ENCODE results near the gene CUL1.

The CUL1 gene

DNA sequence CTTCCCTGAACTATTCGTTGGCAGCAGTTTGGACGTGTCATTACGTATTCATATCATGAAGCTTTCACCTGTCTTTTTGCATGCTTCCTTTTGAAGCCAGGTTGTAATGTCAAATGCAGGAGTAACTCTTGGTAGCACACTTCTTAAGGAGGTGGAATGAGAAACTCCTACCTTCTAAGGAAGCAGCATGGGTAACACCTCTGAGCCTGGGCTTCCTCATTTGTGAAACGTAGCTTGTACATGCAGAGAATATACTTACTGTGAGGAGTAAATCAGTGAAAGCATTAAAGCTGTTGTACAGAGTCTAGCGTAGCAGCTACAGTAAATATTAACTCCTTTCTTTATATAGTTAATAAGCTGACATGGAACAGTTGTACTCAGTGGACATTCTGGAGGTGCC lies 21.1 kb downstream of the CUL1 start:
- no peak overlapping the region for H3K4me2 ChIP-seq (ENCODE audit: low read length)
- TF ChIP-seq, protein P1, sequence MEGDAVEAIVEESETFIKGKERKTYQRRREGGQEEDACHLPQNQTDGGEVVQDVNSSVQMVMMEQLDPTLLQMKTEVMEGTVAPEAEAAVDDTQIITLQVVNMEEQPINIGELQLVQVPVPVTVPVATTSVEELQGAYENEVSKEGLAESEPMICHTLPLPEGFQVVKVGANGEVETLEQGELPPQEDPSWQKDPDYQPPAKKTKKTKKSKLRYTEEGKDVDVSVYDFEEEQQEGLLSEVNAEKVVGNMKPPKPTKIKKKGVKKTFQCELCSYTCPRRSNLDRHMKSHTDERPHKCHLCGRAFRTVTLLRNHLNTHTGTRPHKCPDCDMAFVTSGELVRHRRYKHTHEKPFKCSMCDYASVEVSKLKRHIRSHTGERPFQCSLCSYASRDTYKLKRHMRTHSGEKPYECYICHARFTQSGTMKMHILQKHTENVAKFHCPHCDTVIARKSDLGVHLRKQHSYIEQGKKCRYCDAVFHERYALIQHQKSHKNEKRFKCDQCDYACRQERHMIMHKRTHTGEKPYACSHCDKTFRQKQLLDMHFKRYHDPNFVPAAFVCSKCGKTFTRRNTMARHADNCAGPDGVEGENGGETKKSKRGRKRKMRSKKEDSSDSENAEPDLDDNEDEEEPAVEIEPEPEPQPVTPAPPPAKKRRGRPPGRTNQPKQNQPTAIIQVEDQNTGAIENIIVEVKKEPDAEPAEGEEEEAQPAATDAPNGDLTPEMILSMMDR (IDR thresholded peaks at IDR 0.05), result no peak
- peaks cover 35% of the 10 kb centered on the region for H3K4me1 ChIP-seq
- H3K9me3 ChIP-seq (ENCODE audit: control insufficient read depth, low read length), result no peaks in the 10 kb centered on the region
- H3K9ac ChIP-seq, result no peak overlapping the region
- H3K27me3 ChIP-seq (ENCODE audit: control insufficient read depth, insufficient read depth, low read length), result no peaks in the 10 kb centered on the region
- no peak overlapping the region for H2AFZ ChIP-seq
- H3K27ac ChIP-seq, result no peak overlapping the region
- peaks cover 83% of the 10 kb centered on the region for H3K79me2 ChIP-seq
- H3K4me3 ChIP-seq (ENCODE audit: low read depth, low read length), result no peak overlapping the region
- H3K36me3 ChIP-seq (ENCODE audit: control insufficient read depth, insufficient read depth, low read length), result no peaks in the 10 kb centered on the region

- no peaks in the 10 kb centered on the region for H3K36me3 ChIP-seq (ENCODE audit: control insufficient read depth, insufficient read depth, low read length)
- H3K9ac ChIP-seq, result no peak overlapping the region
- no peak overlapping the region for H3K27ac ChIP-seq
- no peak overlapping the region for H3K4me3 ChIP-seq (ENCODE audit: low read depth, low read length)
- no peak overlapping the region for H3K4me2 ChIP-seq (ENCODE audit: low read length)
- TF ChIP-seq, protein P1 (IDR thresholded peaks at IDR 0.05), result no peak
- no peaks in the 10 kb centered on the region for H3K9me3 ChIP-seq (ENCODE audit: control insufficient read depth, low read length)
- peaks cover 35% of the 10 kb centered on the region for H3K4me1 ChIP-seq
- no peak overlapping the region for H2AFZ ChIP-seq
- no peaks in the 10 kb centered on the region for H3K27me3 ChIP-seq (ENCODE audit: control insufficient read depth, insufficient read depth, low read length)
- H3K79me2 ChIP-seq, result peaks cover 83% of the 10 kb centered on the region
Observed at GRCh38 chr7:148720472-148720871, 21.8 kb downstream of the CUL1 start.

GRCh38 chr7:148721390-148721789 lies 22.7 kb downstream of the CUL1 start:
- Histone ChIP-seq H3K27me3 (ENCODE audit: control insufficient read depth, insufficient read depth, low read length) (no peaks in the 10 kb centered on the region), H3K27ac (no peak overlapping the region), H3K9ac (no peak overlapping the region), H3K4me3 (ENCODE audit: low read depth, low read length) (no peak overlapping the region), H3K36me3 (ENCODE audit: control insufficient read depth, insufficient read depth, low read length) (no peaks in the 10 kb centered on the region), H3K9me3 (ENCODE audit: control insufficient read depth, low read length) (no peaks in the 10 kb centered on the region), H3K4me2 (ENCODE audit: low read length) (no peak overlapping the region), H3K79me2 (peaks cover 80% of the 10 kb centered on the region), H2AFZ (no peak overlapping the region), H3K4me1 (peaks cover 34% of the 10 kb centered on the region)
- TF ChIP-seq, protein P1 (IDR thresholded peaks at IDR 0.05), result no peak

DNA sequence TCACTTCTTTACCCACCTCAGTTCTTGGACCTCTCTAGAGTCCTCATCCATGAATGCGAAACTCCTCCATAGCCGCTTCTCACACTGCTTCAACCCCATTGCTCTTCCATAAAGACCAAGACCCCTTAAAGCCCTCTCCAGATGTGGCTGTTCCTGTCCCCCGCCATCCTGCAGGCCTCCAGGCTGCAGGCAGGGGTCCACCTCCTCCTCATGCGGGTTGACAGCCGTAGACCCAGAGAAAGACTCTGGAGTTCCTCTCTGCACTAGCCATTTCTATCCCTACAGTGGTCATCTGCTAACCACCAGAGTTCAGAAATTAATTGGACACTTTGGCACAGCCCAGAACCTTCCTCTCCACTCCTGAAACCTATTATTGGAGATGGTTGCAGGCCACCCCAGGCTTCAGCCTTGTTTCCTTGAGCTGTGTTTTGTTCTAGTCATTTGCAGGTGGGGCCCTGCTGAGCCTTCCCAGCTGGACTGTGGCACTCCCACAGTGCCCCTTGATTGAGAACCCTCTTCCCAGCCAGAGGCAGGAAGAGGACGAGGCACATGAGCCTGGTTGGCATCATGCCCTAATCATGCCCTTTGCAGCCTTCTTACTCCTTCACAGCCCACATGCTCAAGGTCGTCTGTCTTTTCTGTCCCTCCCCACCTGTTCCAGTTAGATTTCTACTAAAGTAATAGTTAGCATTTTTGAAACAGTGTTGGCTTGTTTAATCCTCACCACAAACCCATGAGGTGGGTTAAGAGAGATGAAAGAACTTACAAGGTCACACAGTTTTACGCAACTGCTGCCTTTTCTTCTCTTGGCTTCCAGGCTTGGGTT lies 23.9 kb downstream of the CUL1 start:
- Histone ChIP-seq H3K36me3 (ENCODE audit: control insufficient read depth, insufficient read depth, low read length) (no peaks in the 10 kb centered on the region), H3K79me2 (peaks cover 76% of the 10 kb centered on the region), H3K4me3 (ENCODE audit: low read depth, low read length) (no peak overlapping the region), H3K4me2 (ENCODE audit: low read length) (peak overlapping the region; percentile 31), H3K27me3 (ENCODE audit: control insufficient read depth, insufficient read depth, low read length) (no peaks in the 10 kb centered on the region), H3K9ac (no peak overlapping the region), H3K9me3 (ENCODE audit: control insufficient read depth, low read length) (no peaks in the 10 kb centered on the region), H3K4me1 (peaks cover 30% of the 10 kb centered on the region), H2AFZ (no peak overlapping the region), H3K27ac (no peak overlapping the region)
- TF ChIP-seq, protein P1 (IDR thresholded peaks at IDR 0.05), result no peak

GRCh38 chr7:148723166-148723559 lies 24.5 kb downstream of the CUL1 start:
- Histone ChIP-seq H3K4me3 (ENCODE audit: low read depth, low read length) (no peak overlapping the region), H3K4me2 (ENCODE audit: low read length) (peak overlapping the region; percentile 31), H3K9ac (no peak overlapping the region), H2AFZ (no peak overlapping the region), H3K36me3 (ENCODE audit: control insufficient read depth, insufficient read depth, low read length) (no peaks in the 10 kb centered on the region), H3K9me3 (ENCODE audit: control insufficient read depth, low read length) (no peaks in the 10 kb centered on the region), H3K27me3 (ENCODE audit: control insufficient read depth, insufficient read depth, low read length) (no peaks in the 10 kb centered on the region), H3K27ac (no peak overlapping the region), H3K79me2 (peaks cover 74% of the 10 kb centered on the region), H3K4me1 (peaks cover 26% of the 10 kb centered on the region)
- TF ChIP-seq, protein P1 (IDR thresholded peaks at IDR 0.05), result no peak
